ENCODE measurements around the gene KISS1.
"Not testable (repeated sequence)": the region's sequence is repeated elsewhere in the genome, so short reads cannot be mapped to it uniquely, and the experiment has no call there.

KISS1 gene, protein sequence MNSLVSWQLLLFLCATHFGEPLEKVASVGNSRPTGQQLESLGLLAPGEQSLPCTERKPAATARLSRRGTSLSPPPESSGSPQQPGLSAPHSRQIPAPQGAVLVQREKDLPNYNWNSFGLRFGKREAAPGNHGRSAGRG

DNA sequence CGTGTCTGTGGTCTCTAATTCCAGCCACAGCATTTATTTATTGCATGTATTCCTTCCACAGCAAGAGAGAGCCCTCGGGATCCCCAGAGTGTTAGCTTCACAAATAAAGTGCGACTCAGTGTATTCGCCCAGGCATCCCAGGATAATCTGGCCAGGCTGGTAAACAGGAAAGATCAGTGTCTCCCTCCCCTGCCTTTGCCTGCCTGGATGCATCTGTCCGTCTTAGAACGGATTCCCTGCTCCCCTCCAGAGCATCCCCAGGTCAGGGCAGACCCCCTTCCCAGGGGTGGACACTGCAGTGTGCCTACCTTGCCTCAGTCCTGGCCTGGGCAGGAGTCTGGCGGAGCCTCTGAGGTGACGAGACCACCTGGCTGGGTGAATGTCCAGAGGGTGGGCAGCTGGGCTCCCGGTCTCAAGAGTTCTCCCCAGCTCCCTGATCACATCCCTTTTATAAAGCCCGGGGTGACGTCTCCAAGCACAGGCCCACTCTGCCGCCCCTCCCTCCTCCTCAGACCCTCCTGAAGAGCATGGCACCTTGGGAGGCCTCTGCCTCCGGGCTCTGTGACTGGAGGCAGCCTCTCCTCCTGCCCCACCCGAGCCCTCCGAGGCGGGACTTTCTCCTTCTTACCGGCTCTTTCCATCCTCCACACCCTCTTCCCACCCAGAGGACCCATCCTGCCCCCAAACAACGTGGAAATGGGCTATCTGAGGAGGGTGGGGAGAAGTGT, at the start of gene KISS1:
KISS1 (minus strand) TSS at position 424 of the 728 bp plus-strand sequence. CDS start 3,615 bp downstream, outside the sequence.
- H3K9me3 ChIP-seq (ENCODE audit: control insufficient read depth, low read depth, low read length): no peaks in the 10 kb centered on the region
- H3K27me3 ChIP-seq (ENCODE audit: control insufficient read depth, insufficient read depth, low read length): peaks cover 8% of the 10 kb centered on the region
- no peaks in the 10 kb centered on the region for H3K36me3 ChIP-seq (ENCODE audit: control insufficient read depth, low read depth, low read length)
- no peak within 1 kb of the TSS for H3K27ac ChIP-seq (ENCODE audit: low read length)
- H3K4me1 ChIP-seq (ENCODE audit: control insufficient read depth, low read depth, low read length): no peaks in the 10 kb centered on the region
- H3K9ac ChIP-seq (ENCODE audit: low read length): no peak within 1 kb of the TSS
- H3K4me3 ChIP-seq (ENCODE audit: low read length): no peak within 1 kb of the TSS

DNA sequence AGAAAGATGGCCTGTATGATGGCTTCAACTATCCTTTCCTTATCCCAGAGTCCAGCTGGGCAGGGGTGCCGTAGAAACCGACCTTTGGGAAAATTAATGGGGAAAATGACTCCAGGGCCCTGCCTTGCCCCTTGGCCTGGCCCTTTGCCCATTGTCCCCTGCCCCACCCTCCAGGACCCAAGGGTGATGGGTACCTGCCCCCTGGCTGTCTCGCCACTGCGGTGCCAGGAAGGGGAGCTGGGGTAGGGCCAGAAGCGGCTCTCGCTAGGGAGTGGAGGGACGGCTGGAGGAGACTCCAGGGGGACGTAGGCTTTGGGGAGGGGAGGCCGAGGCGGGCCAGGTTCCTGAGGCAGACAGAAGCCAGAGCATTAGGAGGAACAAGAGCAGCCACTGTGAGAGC, 46.6 kb upstream of the KISS1 start:
- no peaks in the 10 kb centered on the region for H3K4me1 ChIP-seq (ENCODE audit: control insufficient read depth, low read depth, low read length)
- H3K27ac ChIP-seq (ENCODE audit: low read length): no peak overlapping the region
- no peaks in the 10 kb centered on the region for H3K27me3 ChIP-seq (ENCODE audit: control insufficient read depth, insufficient read depth, low read length)
- no peak overlapping the region for H3K4me3 ChIP-seq (ENCODE audit: low read length)
- no peaks in the 10 kb centered on the region for H3K9me3 ChIP-seq (ENCODE audit: control insufficient read depth, low read depth, low read length)
- peaks cover 5% of the 10 kb centered on the region for H3K36me3 ChIP-seq (ENCODE audit: control insufficient read depth, low read depth, low read length)
- no peak overlapping the region for H3K9ac ChIP-seq (ENCODE audit: low read length)

- Histone ChIP-seq H3K4me3 (ENCODE audit: low read length) (no peak overlapping the region), H3K4me1 (ENCODE audit: control insufficient read depth, low read depth, low read length) (no peaks in the 10 kb centered on the region), H3K9ac (ENCODE audit: low read length) (no peak overlapping the region), H3K27me3 (ENCODE audit: control insufficient read depth, insufficient read depth, low read length) (no peaks in the 10 kb centered on the region), H3K36me3 (ENCODE audit: control insufficient read depth, low read depth, low read length) (peaks cover 8% of the 10 kb centered on the region), H3K9me3 (ENCODE audit: control insufficient read depth, low read depth, low read length) (no peaks in the 10 kb centered on the region), H3K27ac (ENCODE audit: low read length) (no peak overlapping the region)
Measured at GRCh38 chr1:204241914-204242313, 45.6 kb upstream of the KISS1 start.

GRCh38 chr1:204241050-204241449, 44.8 kb upstream of the KISS1 start:
- H3K36me3 ChIP-seq (ENCODE audit: control insufficient read depth, low read depth, low read length): peaks cover 8% of the 10 kb centered on the region
- H3K27me3 ChIP-seq (ENCODE audit: control insufficient read depth, insufficient read depth, low read length): no peaks in the 10 kb centered on the region
- H3K27ac ChIP-seq (ENCODE audit: low read length): no peak overlapping the region
- no peaks in the 10 kb centered on the region for H3K4me1 ChIP-seq (ENCODE audit: control insufficient read depth, low read depth, low read length)
- H3K9ac ChIP-seq (ENCODE audit: low read length): no peak overlapping the region
- no peaks in the 10 kb centered on the region for H3K9me3 ChIP-seq (ENCODE audit: control insufficient read depth, low read depth, low read length)
- H3K4me3 ChIP-seq (ENCODE audit: low read length): no peak overlapping the region

DNA sequence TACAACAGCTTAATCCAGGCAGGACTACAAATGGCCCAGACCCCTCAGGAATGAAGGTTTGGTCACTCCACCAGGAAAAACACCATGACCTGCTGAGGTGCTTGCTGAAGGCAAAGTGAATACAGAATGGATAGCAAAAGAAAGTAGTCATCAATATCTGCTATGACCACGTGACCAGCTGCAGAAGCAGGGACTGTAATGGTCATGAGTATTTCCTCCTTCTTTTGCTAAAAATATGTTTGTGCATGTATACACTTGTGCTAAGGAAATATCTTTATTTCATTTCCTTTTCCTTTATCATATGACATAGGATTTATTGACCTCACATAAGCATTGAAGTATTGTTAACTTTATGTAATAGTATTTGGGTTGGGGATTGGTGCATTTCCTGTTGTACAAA, 43.9 kb upstream of the KISS1 start:
- no peak overlapping the region for H3K9ac ChIP-seq (ENCODE audit: low read length)
- H3K36me3 ChIP-seq (ENCODE audit: control insufficient read depth, low read depth, low read length): peaks cover 8% of the 10 kb centered on the region
- H3K27me3 ChIP-seq (ENCODE audit: control insufficient read depth, insufficient read depth, low read length): no peaks in the 10 kb centered on the region
- H3K4me1 ChIP-seq (ENCODE audit: control insufficient read depth, low read depth, low read length): no peaks in the 10 kb centered on the region
- no peaks in the 10 kb centered on the region for H3K9me3 ChIP-seq (ENCODE audit: control insufficient read depth, low read depth, low read length)
- H3K4me3 ChIP-seq (ENCODE audit: low read length): no peak overlapping the region
- H3K27ac ChIP-seq (ENCODE audit: low read length): no peak overlapping the region

DNA sequence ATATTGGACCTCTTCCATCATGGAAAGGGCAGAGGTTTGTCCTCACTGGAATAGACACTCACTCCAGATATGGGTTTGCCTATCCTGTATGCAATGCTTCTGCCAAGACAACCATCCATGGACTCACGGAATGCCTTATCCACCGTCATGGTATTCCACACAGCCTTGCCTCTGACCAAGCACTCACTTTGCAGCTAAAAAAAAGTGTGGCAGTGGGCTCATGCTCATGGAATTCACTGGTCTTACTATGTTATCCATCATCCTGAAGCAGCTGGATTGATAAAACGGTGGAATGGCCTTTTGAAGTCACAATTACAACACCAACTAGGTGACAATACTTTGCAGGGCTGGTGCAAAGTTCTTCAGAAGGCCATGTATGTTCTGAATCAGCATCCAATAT, 43.1 kb upstream of the KISS1 start:
- not testable (repeated sequence) for H3K4me3 ChIP-seq (ENCODE audit: low read length); H3K9ac ChIP-seq (ENCODE audit: low read length); H3K27ac ChIP-seq (ENCODE audit: low read length); H3K9me3 ChIP-seq (ENCODE audit: control insufficient read depth, low read depth, low read length); H3K4me1 ChIP-seq (ENCODE audit: control insufficient read depth, low read depth, low read length); H3K36me3 ChIP-seq (ENCODE audit: control insufficient read depth, low read depth, low read length); H3K27me3 ChIP-seq (ENCODE audit: control insufficient read depth, insufficient read depth, low read length)

DNA sequence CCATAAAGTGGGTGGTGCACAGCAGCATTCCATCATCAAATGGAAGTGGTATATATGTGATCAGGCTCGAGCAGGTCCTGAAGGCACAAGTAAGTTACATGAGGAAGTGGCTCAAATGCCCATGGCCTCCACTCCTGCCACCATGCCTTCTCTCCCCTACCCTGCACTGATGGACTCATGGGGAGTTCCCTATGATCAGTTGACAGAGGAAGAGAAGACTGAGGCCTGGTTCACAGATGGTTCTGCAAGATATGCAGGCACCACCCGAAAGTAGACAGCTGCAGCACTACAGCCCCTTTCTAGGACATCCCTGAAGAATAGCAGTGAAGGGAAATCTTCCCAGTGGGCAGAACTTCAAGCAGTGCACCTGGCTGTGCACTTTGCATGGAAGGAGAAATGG, 42.2 kb upstream of the KISS1 start:
- not testable (repeated sequence) for H3K4me1 ChIP-seq (ENCODE audit: control insufficient read depth, low read depth, low read length); H3K9me3 ChIP-seq (ENCODE audit: control insufficient read depth, low read depth, low read length); H3K4me3 ChIP-seq (ENCODE audit: low read length); H3K27me3 ChIP-seq (ENCODE audit: control insufficient read depth, insufficient read depth, low read length); H3K36me3 ChIP-seq (ENCODE audit: control insufficient read depth, low read depth, low read length); H3K27ac ChIP-seq (ENCODE audit: low read length); H3K9ac ChIP-seq (ENCODE audit: low read length)

DNA sequence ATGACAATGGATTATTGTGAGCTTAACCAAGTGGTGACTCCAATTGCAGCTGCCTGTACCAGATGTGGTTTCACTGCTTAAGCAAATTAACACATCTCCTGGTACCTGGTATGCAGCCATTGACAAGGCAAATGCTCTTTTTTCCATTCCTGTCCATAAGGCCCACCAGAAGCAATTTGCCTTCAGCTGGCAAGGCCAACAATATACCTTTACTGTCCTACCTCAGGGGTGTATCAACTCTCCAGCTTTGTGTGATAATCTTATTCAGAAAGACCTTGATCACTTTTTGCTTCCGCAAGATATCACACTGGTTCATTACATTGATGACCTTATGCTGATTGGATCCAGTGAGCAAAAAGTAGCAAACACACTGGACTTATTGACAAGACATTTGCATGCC, 41.2 kb upstream of the KISS1 start:
- H3K9me3 ChIP-seq (ENCODE audit: control insufficient read depth, low read depth, low read length); H3K27me3 ChIP-seq (ENCODE audit: control insufficient read depth, insufficient read depth, low read length); H3K4me3 ChIP-seq (ENCODE audit: low read length); H3K9ac ChIP-seq (ENCODE audit: low read length); H3K4me1 ChIP-seq (ENCODE audit: control insufficient read depth, low read depth, low read length); H3K36me3 ChIP-seq (ENCODE audit: control insufficient read depth, low read depth, low read length); H3K27ac ChIP-seq (ENCODE audit: low read length): not testable (repeated sequence)

- no peaks in the 10 kb centered on the region for H3K9me3 ChIP-seq (ENCODE audit: control insufficient read depth, low read depth, low read length)
- H3K27me3 ChIP-seq (ENCODE audit: control insufficient read depth, insufficient read depth, low read length): no peaks in the 10 kb centered on the region
- no peaks in the 10 kb centered on the region for H3K36me3 ChIP-seq (ENCODE audit: control insufficient read depth, low read depth, low read length)
- H3K4me1 ChIP-seq (ENCODE audit: control insufficient read depth, low read depth, low read length): no peaks in the 10 kb centered on the region
- H3K9ac ChIP-seq (ENCODE audit: low read length): no peak overlapping the region
- H3K4me3 ChIP-seq (ENCODE audit: low read length): no peak overlapping the region
- H3K27ac ChIP-seq (ENCODE audit: low read length): no peak overlapping the region
Measured at GRCh38 chr1:204232526-204232925, 36.2 kb upstream of the KISS1 start.

DNA sequence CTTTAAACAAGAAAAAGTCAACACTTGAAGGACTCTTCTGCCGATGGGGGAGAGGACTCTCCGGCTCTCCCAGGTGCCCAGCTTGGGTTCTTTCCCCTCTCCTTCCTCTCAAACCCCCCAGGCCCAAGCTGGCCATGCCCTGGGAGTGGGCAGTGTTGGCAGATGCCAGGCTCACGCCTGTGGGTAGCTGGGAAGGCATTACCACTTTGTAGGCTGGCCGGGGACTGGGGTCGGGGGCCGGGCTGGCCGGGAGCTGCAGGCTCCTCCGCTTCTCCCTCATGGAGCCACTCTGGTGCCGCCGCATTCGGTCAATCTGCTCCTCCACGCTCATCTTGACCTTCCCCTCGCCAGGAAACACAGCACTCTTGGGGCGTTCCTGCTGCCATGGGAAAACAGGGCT, 33.9 kb upstream of the KISS1 start:
- Histone ChIP-seq H3K4me1 (ENCODE audit: control insufficient read depth, low read depth, low read length) (no peaks in the 10 kb centered on the region), H3K27me3 (ENCODE audit: control insufficient read depth, insufficient read depth, low read length) (no peaks in the 10 kb centered on the region), H3K36me3 (ENCODE audit: control insufficient read depth, low read depth, low read length) (no peaks in the 10 kb centered on the region), H3K4me3 (ENCODE audit: low read length) (no peak overlapping the region), H3K27ac (ENCODE audit: low read length) (no peak overlapping the region), H3K9me3 (ENCODE audit: control insufficient read depth, low read depth, low read length) (no peaks in the 10 kb centered on the region), H3K9ac (ENCODE audit: low read length) (no peak overlapping the region)

- Histone ChIP-seq H3K36me3 (ENCODE audit: control insufficient read depth, low read depth, low read length) (no peaks in the 10 kb centered on the region), H3K27ac (ENCODE audit: low read length) (no peak overlapping the region), H3K9ac (ENCODE audit: low read length) (no peak overlapping the region), H3K27me3 (ENCODE audit: control insufficient read depth, insufficient read depth, low read length) (no peaks in the 10 kb centered on the region), H3K9me3 (ENCODE audit: control insufficient read depth, low read depth, low read length) (no peaks in the 10 kb centered on the region), H3K4me1 (ENCODE audit: control insufficient read depth, low read depth, low read length) (no peaks in the 10 kb centered on the region), H3K4me3 (ENCODE audit: low read length) (no peak overlapping the region)
Measured at GRCh38 chr1:204228896-204229295, 32.6 kb upstream of the KISS1 start.

Measured in iPS-18a (cell line).